Activated T-helper 9 cell treated with anti-CD3 and anti-CD28 coated beads, Interleukin-2, amount 50 U/mL, for 16 hours (primary cell): ENCODE results near the gene CEP83.

ENCODE experiments used
- DNase-seq: peaks from one replicate; pipeline ENCODE4 v3.0.0-alpha.2; 2020; ENCODE audit warnings: low read depth

The CEP83 gene

GRCh38 chr12:94304012-94304411 is 155.7 kb downstream of the CEP83 start:
- no peak for DNase-seq

- no peak for DNase-seq
Measured at GRCh38 chr12:94299846-94300245, 159.8 kb downstream of the CEP83 start.

- no peak for DNase-seq
Measured at GRCh38 chr12:94297876-94298505, 161.7 kb downstream of the CEP83 start.

- no peak for DNase-seq
Measured at GRCh38 chr12:94297096-94297699, 162.5 kb downstream of the CEP83 start.

- no peak for DNase-seq
Measured at GRCh38 chr12:94290353-94290752, 169.3 kb downstream of the CEP83 start.

GRCh38 chr12:94289461-94290312 is 170.0 kb downstream of the CEP83 start:
- no peak for DNase-seq

GRCh38 chr12:94287245-94287628 is 172.4 kb downstream of the CEP83 start:
- no peak for DNase-seq

- no peak for DNase-seq
Measured at GRCh38 chr12:94286583-94287244, 173.0 kb downstream of the CEP83 start.

- no peak for DNase-seq
Measured at GRCh38 chr12:94285943-94286582, 173.6 kb downstream of the CEP83 start.

GRCh38 chr12:94284859-94285258 is 174.8 kb downstream of the CEP83 start:
- no peak for DNase-seq

GRCh38 chr12:94284046-94284445 is 175.6 kb downstream of the CEP83 start:
- DNase-seq: no peak

GRCh38 chr12:94282675-94283074 is 177.0 kb downstream of the CEP83 start:
- no peak for DNase-seq

GRCh38 chr12:94280063-94280462 is 179.6 kb downstream of the CEP83 start:
- DNase-seq: no peak

- DNase-seq: no peak
Measured at GRCh38 chr12:94277426-94278000, 182.2 kb downstream of the CEP83 start.

- no peak for DNase-seq
Measured at GRCh38 chr12:94276725-94277124, 182.9 kb downstream of the CEP83 start.

GRCh38 chr12:94273272-94273671 is 186.4 kb downstream of the CEP83 start:
- DNase-seq: no peak

GRCh38 chr12:94272280-94272679 is 187.4 kb downstream of the CEP83 start:
- DNase-seq: no peak

- no peak for DNase-seq
Measured at GRCh38 chr12:94271351-94271750, 188.3 kb downstream of the CEP83 start.

GRCh38 chr12:94269316-94269999 is 190.2 kb downstream of the CEP83 start:
- DNase-seq: no peak

- no peak for DNase-seq
Measured at GRCh38 chr12:94267921-94268471, 191.7 kb downstream of the CEP83 start.

GRCh38 chr12:94267537-94267872 is 192.2 kb downstream of the CEP83 start:
- no peak for DNase-seq
